ENCODE measurements around the gene NIM1K. TPM values are rescaled to one million over a fixed set of nuclear protein-coding genes. Genes with fewer than 3 reads are reported as not detected.
"Not testable (repeated sequence)": the region's sequence is repeated elsewhere in the genome, so short reads cannot be mapped to it uniquely, and the experiment has no call there.

Gene NIM1K
- total RNA-seq, 1 donor from 2014 or later = 4.8 TPM

DNA sequence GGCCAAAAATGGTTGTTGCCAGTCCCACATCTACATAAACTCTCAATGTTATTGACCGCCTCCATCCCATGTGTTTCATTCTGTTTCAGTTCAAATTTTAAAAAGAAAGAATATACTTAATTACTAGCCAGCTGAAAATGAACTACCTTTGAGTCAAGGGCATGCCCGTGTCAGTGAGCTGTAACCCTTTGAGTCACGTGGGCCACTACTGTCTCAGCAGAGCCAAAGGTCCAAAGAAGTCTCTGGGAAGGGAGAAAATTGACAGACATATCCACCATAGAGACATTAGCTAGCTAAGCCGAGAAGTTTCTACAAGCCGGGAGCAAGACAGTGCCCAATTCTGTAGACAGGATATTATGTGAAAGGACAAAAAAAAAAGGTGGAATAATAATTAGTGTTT is 59.7 kb downstream of the NIM1K start:
- TF ChIP-seq CTCF (IDR thresholded peaks at IDR 0.05) = no peak

DNA sequence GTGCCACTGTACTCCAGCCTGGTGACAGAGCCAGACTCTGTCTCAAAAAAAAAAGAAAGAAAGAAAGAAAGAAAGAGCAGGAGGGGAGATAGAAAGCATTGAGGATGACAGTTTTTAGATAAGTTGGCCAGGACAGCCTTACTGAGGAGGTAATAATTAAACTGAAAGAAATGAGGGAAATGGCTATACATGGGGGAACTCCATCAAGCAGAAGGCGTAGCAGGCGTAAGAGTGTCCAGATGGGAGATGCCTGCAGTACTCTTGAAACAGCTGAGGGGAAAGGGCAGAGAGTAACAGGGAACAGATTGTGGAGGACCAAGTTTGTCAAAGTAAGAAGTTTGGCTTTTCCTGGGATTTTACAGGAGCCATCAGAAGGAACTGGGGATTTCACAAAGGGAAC is 63.7 kb downstream of the NIM1K start:
- intact Hi-C loops (cut with DNase I) = no loop called here
- TF ChIP-seq CTCF (IDR thresholded peaks at IDR 0.05) = no peak
- H3K4me1 ChIP-seq = no peaks in the 10 kb centered on the region
- H3K27ac ChIP-seq = no peak overlapping the region
- ATAC-seq = no peak
- no peaks in the 10 kb centered on the region for H3K36me3 ChIP-seq
- H3K4me3 ChIP-seq = no peak overlapping the region
- DNase-seq = no peak
- H3K27me3 ChIP-seq (ENCODE audit: low read depth) = no peaks in the 10 kb centered on the region
- no peaks in the 10 kb centered on the region for H3K9me3 ChIP-seq

More for the DNA sequence above, 59.7 kb downstream of the NIM1K start:
- Histone ChIP-seq H3K27ac (no peak overlapping the region), H3K36me3 (no peaks in the 10 kb centered on the region), H3K27me3 (ENCODE audit: low read depth) (no peaks in the 10 kb centered on the region), H3K4me3 (no peak overlapping the region), H3K9me3 (no peaks in the 10 kb centered on the region), H3K4me1 (no peaks in the 10 kb centered on the region)
- DNase-seq (no peak), ATAC-seq (no peak)
- intact Hi-C loops (cut with DNase I) = no loop called here

GRCh38 chr5:43256261-43256966 is 64.4 kb downstream of the NIM1K start:
- ATAC-seq (peak in 1 of 2 donors; percentile 36), DNase-seq (no peak)
- no peak overlapping the region for H3K27ac ChIP-seq
- H3K9me3 ChIP-seq = peaks cover 3% of the 10 kb centered on the region
- H3K36me3 ChIP-seq = no peaks in the 10 kb centered on the region
- no peaks in the 10 kb centered on the region for H3K27me3 ChIP-seq (ENCODE audit: low read depth)
- intact Hi-C loops (cut with DNase I) = no loop called here
- no peaks in the 10 kb centered on the region for H3K4me1 ChIP-seq
- no peak for TF ChIP-seq CTCF (IDR thresholded peaks at IDR 0.05)
- no peak overlapping the region for H3K4me3 ChIP-seq

GRCh38 chr5:43258116-43258515 is 66.1 kb downstream of the NIM1K start:
- Histone ChIP-seq H3K4me3 (no peak overlapping the region), H3K9me3 (peaks cover 3% of the 10 kb centered on the region), H3K27ac (no peak overlapping the region), H3K4me1 (no peaks in the 10 kb centered on the region), H3K36me3 (no peaks in the 10 kb centered on the region), H3K27me3 (ENCODE audit: low read depth) (no peaks in the 10 kb centered on the region)
- no peak for ATAC-seq
- intact Hi-C loops (cut with DNase I) = no loop called here
- no peak for TF ChIP-seq CTCF (IDR thresholded peaks at IDR 0.05)
- no peak for DNase-seq

- H3K4me3 ChIP-seq; H3K36me3 ChIP-seq; H3K4me1 ChIP-seq; H3K27ac ChIP-seq; H3K27me3 ChIP-seq (ENCODE audit: low read depth); ATAC-seq; H3K9me3 ChIP-seq; intact Hi-C loops (cut with DNase I); DNase-seq: not testable (repeated sequence)
Measured at GRCh38 chr5:43262269-43262668, 70.2 kb downstream of the NIM1K start.

DNA sequence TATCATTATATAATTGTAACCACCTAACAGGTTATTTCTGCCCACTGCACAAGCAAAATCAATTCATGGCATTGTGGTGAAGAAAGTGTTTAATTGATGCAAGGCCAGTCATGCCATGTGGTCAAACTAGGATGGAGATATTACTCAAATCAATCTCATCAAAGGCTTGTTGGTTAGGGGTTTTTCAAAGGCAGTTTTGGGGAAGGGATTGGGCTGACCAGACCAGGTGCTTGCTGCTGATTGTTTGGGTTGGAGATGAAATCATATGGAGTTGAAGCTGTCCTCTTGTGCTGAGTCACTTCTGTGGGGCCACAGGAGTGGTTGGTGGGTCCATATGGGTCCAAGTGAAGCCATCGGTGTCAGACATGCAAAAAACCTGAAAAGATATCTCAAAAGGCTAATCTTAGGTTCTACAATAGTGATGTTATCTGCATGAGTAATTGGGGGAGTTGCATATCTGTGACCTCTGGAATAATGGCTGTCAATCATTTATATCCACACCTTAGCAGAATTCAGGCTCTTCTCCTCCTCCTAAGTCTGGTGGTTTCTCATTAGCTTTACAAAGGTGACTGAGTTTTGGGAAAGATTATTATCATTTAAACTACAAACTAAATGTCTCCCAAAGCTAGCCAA is 76.3 kb downstream of the NIM1K start:
- no peaks in the 10 kb centered on the region for H3K9me3 ChIP-seq
- H3K27ac ChIP-seq = no peak overlapping the region
- H3K27me3 ChIP-seq (ENCODE audit: low read depth) = no peaks in the 10 kb centered on the region
- no peak overlapping the region for H3K4me3 ChIP-seq
- no peak for TF ChIP-seq CTCF (IDR thresholded peaks at IDR 0.05)
- DNase-seq (no peak), ATAC-seq (no peak)
- intact Hi-C loops (cut with DNase I) = no loop called here
- no peaks in the 10 kb centered on the region for H3K36me3 ChIP-seq
- H3K4me1 ChIP-seq = peaks cover 5% of the 10 kb centered on the region
